Measurements from ENCODE around the gene IL18R1.
A peak's percentile ranks its signal among the peaks of the same experiment; 100 is the strongest.
"Not testable (repeated sequence)": the region's sequence is repeated elsewhere in the genome, so short reads cannot be mapped to it uniquely, and the experiment has no call there.

Gene IL18R1, protein sequence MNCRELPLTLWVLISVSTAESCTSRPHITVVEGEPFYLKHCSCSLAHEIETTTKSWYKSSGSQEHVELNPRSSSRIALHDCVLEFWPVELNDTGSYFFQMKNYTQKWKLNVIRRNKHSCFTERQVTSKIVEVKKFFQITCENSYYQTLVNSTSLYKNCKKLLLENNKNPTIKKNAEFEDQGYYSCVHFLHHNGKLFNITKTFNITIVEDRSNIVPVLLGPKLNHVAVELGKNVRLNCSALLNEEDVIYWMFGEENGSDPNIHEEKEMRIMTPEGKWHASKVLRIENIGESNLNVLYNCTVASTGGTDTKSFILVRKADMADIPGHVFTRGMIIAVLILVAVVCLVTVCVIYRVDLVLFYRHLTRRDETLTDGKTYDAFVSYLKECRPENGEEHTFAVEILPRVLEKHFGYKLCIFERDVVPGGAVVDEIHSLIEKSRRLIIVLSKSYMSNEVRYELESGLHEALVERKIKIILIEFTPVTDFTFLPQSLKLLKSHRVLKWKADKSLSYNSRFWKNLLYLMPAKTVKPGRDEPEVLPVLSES

DNA sequence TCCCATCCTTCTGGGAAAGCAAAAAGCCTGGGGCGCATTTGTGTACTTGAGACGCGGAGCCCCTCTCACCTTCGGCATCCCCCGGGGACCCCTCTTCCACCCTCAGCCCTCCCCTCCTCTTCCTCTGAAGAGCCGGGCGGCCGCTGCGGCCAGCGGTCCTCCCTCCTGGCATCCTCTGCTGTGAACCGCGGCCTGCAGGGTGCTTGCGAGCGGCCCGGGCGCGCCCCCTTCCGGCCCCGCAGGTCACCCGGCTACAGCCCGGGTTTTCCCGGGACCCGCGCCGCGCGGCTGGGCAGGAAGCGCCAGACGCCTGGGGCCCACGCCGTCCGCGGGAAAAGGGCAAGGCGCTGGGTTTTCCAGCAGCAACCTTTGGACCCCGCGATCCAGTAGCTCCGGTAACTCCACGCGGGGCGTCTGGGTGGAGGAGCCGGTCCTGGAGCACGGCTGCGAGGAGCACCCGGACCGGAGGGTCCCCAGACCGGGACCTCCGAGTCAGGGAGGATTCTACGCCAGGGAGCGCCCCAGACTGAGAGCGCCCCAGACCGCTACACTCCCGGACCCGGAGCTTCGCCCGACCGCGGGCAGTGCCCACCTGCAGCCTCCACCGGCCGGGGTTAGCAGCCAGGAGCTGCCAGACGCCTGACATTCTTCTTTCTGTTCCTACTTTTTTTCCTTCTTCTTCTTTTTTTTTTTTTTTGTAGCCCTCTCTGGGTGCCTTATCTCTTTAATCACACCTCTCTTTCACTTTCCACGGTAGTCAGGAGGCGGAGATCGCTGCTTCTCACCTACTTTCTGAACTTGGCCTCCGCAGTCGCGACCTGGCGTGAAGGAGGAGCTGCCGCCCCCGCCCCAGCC is at the start of gene IL18R1:
TSS of gene IL18R1 (plus strand) at position 271 of the 855 bp plus-strand sequence. CDS start 6,865 bp downstream, outside the sequence.
- DNase-seq, result peak; percentile 33

GRCh38 chr2:102306125-102306524 is 49.5 kb upstream of the IL18R1 start:
- DNase-seq, result no peak

- DNase-seq, result no peak
These were observed 44.5 kb upstream of the IL18R1 start, which contains the start of gene IL1RL1 for GRCh38 chr2:102310964-102311640. TSS of gene IL1RL1 (plus strand) at chr2:102311563. CDS start at chr2:102338265, 26,702 bp downstream.

DNA sequence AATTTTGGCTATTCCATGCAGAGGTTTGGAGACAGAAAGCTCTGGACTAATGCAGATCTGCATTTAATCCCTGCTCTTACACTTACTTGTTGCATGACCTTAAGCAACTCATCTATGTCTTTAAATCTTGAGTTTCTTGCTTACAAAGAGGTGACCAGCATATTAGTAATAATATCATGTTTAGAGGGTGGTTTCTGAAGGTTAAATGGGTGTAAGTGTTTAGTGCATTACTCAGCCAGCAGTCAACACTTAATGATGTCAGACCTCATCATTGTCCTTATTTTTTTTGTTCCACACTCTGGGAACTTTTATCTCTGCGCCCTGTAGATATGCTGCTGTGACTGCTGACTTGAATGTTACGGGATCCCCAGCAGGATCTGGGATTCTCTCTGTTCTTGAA is 42.6 kb upstream of the IL18R1 start:
- DNase-seq, result no peak

DNA sequence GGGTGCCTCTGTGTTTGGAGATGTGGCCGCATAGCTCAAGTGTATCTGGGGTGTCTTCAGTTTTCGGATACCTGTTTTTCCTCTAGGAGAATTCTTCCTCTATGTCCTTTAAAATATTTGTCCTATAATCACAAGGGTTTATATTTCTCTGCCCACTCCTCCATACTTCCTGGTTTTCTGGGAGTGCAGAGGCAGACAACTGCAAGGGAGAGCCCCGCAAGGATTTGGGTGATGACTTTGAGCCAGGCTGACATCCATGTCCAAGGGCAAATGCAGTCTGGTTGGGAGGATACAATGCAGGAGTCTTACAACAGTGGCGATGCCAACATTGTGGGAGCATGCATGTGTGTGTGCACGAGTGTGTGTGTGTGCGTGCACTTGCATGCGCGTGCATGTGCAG is 42.1 kb upstream of the IL18R1 start:
- DNase-seq, result no peak

DNA sequence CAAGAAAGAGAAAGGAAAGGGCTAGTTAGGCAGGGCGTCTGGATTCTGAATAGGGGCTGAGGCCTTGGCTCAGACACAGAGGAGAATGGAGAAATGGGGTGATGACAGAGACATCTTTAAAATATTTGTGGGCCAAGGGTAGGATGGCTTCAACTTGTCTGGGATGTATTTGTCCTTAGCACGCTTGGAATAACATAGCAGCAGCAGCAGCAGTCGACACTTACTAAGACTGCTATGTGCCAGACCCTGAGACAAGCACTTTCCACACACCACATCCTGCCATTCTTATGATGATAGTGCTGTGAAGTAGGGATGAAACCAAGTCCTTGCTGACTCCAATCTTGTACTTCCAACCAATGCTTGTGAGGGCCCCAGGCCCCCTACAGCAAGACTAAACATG is 41.6 kb upstream of the IL18R1 start:
- DNase-seq, result no peak

DNA sequence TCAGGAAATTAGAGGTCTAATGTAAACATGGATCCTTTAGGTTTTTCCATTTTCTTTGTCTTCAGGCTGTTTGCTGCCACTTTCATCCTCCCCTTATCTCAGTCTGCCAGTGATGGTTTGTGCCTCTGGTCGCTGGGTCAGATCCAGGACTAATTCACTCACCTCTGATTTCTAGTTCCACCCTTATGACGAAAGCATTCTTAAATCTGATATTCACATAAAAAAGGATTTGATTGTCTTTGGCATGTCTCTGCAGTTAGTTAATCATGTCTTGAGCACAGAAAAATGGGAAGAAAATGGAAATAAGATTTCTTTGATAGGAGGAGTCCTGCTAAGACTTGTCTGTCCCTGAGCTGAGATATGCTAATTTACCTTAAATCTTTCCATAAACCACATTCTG is 39.7 kb upstream of the IL18R1 start:
- DNase-seq, result no peak

GRCh38 chr2:102317715-102318114 is 37.9 kb upstream of the IL18R1 start:
- DNase-seq, result no peak

DNA sequence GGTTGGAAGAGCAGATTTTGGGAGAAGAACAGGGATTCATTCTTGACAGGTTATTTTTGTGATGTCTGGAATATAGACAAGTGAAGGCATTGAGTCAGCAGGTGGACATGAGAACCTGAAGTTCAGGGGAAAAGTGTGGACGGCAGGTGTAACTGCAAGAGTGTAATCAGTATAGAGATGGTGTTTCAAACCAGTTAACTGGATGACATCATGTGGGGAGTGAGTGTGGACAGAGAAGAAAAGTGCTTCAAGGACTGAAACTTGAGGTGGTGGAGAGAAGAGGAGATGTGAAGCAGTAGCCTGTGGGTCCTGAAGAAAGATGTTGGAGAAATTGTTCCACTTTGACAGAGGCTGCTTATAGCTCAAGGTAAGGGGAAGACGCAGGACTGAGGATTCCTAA is 37.2 kb upstream of the IL18R1 start:
- no peak for DNase-seq

GRCh38 chr2:102321941-102322719 is 33.5 kb upstream of the IL18R1 start:
- DNase-seq, result no peak

DNA sequence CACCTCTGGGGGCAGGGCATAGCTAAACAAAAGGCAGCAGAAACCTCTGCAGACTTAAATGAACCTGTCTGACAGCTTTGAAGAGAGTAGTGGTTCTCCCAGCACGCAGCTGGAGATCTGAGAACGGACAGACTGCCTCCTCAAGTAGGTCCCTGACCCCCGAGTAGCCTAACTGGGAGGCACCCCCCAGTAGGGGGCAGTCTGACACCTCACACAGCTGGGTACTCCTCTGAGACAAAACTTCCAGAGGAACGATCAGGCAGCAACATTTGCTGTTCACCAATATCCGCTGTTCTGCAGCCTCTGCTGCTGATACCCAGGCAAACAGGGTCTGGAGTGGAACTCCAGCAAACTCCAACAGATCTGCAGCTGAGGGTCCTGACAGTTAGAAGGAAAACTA is 30.7 kb upstream of the IL18R1 start:
- DNase-seq, result not testable (repeated sequence)

- DNase-seq, result no peak
These were observed 24.1 kb upstream of the IL18R1 start for GRCh38 chr2:102331311-102331980.

GRCh38 chr2:102334486-102334885 is 21.1 kb upstream of the IL18R1 start:
- DNase-seq, result no peak

DNA sequence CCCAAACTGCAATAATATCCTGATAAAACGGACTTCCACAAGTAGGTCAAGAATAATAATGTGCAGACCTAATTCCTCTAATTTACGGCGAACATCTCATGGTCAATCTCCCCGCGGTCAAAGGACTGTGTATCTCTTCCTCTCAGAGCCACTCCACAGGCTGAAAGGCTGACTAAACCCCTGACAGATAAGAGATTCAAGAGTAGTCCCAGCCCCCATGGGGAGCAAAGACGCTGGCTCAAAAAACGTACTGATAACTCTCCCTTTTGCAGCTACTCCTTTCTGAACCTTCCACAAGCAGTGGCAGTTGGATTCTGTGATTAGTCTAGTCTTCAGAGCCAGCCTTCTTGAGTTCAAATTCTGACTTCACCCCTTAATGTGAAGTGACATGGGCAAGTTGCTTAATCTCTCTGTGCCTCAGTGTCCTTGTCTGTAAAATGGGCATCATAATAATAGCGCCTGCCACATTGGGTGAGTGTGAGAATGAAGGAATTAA is 19.7 kb upstream of the IL18R1 start:
- no peak for DNase-seq

DNA sequence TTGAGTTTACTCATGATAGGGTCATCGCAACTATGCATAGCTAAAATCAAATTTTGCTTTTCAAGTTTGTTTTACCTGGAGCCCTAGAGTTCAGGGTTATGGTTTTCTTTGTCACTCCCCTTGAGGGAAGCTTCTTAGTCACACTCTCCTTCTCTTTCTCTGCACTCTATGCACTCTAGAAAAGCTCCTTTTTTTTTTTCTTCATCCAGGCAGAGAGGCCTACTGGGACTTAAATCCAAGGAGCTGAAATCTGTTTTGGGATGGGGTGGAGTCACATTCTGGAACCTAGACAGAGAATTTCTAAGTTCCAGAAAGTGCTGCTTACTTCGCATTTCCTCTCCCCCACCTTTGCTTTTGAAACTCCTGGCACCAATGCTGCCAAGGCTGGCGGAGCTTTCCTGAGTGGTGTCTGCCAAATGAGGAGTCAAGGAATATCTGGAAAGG is 19.1 kb upstream of the IL18R1 start:
- no peak for DNase-seq

DNA sequence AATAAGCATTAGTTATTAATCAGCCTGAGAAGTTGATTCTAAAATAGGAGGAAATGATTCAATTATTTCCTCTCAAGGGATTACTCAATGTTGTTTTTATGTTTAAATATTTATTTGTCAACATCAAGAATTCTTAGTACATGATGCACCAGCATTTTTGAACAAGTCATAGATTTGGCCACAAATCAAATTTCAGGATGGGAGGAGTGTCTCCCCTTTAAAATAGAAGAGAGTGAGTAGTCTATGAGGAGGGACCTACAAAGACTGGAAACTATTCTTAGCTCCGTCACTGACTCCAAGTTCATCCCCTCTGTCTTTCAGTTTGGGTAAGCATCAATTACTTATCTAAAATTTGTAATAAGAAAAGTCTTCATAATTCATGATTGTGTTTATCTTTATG is 18.6 kb upstream of the IL18R1 start:
- no peak for DNase-seq

DNA sequence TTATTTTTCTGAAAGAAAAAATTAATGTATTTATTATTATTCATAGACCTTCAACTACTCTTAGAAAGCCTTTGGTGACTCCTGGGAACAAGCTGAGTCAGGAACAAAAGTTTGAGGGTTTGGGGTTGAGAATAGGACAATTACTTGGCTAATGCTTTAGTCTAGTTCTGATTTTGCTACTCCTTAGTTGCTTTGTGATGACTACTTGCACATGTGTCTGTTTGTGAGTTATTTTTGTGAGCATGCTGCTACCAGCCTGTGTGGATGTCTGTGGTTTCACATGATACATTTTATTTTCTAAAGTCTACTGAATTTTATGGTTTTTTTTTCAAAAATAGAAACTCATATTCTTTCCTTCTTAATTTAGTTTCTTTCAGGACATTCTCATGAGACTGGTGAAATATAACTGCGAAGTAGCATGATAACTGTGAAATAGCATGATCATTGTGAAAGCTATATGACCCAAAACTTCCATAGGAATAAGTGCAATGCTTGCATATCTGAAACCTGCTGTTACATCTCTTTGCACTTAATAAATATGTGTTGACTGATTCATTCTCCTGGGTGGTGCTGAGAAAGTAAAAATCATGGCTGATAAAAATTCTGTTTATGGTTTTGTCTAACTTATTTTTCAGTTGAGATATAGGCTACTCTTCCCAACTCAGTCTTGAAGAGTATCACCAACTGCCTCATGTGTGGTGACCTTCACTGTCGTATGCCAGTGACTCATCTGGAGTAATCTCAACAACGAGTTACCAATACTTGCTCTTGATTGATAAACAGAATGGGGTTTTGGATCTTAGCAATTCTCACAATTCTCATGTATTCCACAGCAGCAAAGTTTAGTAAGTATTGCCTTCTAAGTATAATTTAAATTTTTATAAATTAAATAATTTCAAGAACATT is 17.9 kb upstream of the IL18R1 start:
- DNase-seq, result no peak

- no peak for DNase-seq
These were observed 14.8 kb upstream of the IL18R1 start for GRCh38 chr2:102340778-102341177.

- no peak for DNase-seq
These were observed 12.7 kb upstream of the IL18R1 start for GRCh38 chr2:102342888-102343287.

DNA sequence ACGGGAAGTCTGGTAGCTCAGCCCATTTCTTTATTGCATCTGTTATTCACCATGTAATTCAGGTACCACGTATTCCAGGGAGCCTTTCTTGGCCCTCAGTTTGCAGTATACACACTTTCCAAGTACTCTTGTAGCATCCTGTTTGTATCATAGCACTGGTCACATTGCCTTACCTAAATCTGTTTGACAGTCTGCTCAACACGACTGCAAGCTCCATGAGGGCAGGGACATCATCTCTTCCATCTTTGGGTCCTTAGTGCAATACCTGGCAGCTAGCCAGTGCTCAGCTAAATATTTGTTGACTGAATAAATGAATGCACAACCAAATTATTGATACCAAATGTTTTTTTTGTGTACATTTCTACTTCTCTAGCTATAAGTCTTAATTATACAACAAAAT is 11.2 kb upstream of the IL18R1 start:
- no peak for DNase-seq
